ENCODE results near the gene CYTH1. TPM values are rescaled to one million over a fixed set of nuclear protein-coding genes. Genes with fewer than 3 reads are reported as not detected.

Gene CYTH1
- total RNA-seq, 1 experiment from 2014 or later, result 9.7 TPM

- Histone ChIP-seq H4K91ac (ENCODE audit: insufficient read length, low read depth, low read length) (no peak overlapping the region), H2BK12ac (ENCODE audit: insufficient read length, low read depth, low read length) (no peak overlapping the region), H4K5ac (ENCODE audit: insufficient read length, low read depth, low read length) (no peak overlapping the region), H3K18ac (ENCODE audit: insufficient read length, low read depth, low read length) (no peak overlapping the region), H3K23me2 (ENCODE audit: insufficient read length, low read depth, low read length, poor library complexity, severe bottlenecking) (no peaks in the 10 kb centered on the region), H3K79me2 (ENCODE audit: insufficient read depth, low read length) (no peaks in the 10 kb centered on the region), H3T11ph (ENCODE audit: low read length) (no peak overlapping the region), H3K9ac (ENCODE audit: extremely low read depth, insufficient read length, low read length) (no peak overlapping the region), H3K4me2 (ENCODE audit: insufficient read depth, insufficient read length, low read length) (no peak overlapping the region), H3K23ac (ENCODE audit: insufficient read length, low read depth, low read length) (no peak overlapping the region), H3K9me3 (ENCODE audit: control insufficient read depth, low read depth, low read length) (no peaks in the 10 kb centered on the region), H3K4ac (ENCODE audit: low read depth, low read length) (no peak overlapping the region), H3K56ac (ENCODE audit: insufficient read length, low read depth, low read length) (no peak overlapping the region), H2BK5ac (ENCODE audit: insufficient read length, low read length) (no peak overlapping the region), H2AFZ (ENCODE audit: low read length) (no peak overlapping the region), H3K4me1 (ENCODE audit: insufficient read depth, low read length) (no peaks in the 10 kb centered on the region), H4K20me1 (ENCODE audit: control insufficient read depth, insufficient read depth, insufficient read length) (no peaks in the 10 kb centered on the region), H4K8ac (replicated peaks; ENCODE audit: insufficient read length, low read depth, low read length) (no peak overlapping the region), H2BK120ac (ENCODE audit: low read depth, low read length, poor library complexity, severe bottlenecking) (no peak overlapping the region), H2AK5ac (ENCODE audit: insufficient read length, low read length) (no peak overlapping the region), H3K79me1 (ENCODE audit: insufficient read depth, low read depth, low read length, poor library complexity, severe bottlenecking) (no peaks in the 10 kb centered on the region), H3K27ac (ENCODE audit: insufficient read length, low read depth, low read length) (no peak overlapping the region), H2BK20ac (ENCODE audit: low read depth, low read length, poor library complexity, severe bottlenecking) (no peak overlapping the region), H3K27me3 (ENCODE audit: insufficient read depth, low read length) (no peaks in the 10 kb centered on the region), H3K14ac (ENCODE audit: insufficient read depth, low read length) (no peak overlapping the region), H2BK15ac (ENCODE audit: low read depth, low read length) (no peak overlapping the region)
- Mint-ChIP-seq H3K9me3 (no peaks in the 10 kb centered on the region), H3K27me3 (ENCODE audit: low read depth) (peaks cover 1% of the 10 kb centered on the region; the same call in 1 of the 2 replicates), H3K27ac (no peak overlapping the region), H3K4me1 (peaks cover 27 to 31% of the 10 kb centered on the region in 2 experiments), H3K4me3 (no peak overlapping the region), H3K36me3 (ENCODE audit: insufficient read depth in 1 of 3, low read depth in 3 of 3) (no peaks in the 10 kb centered on the region)
- DNase-seq, result no peak
- no peak for TF ChIP-seq CTCF (conservative IDR thresholded peaks at IDR 0.05)
- no CpG with 5 or more reads among the region's 2 CpGs for WGBS (ENCODE audit: extremely low coverage, insufficient read length, low lambda C conversion rate)
Observed at GRCh38 chr17:78737332-78737731, 44.7 kb downstream of the CYTH1 start.
